Fibroblast of pulmonary artery (primary cell): ENCODE data around the gene HRK.

Experiments used
- DNase-seq: peaks from one replicate; pipeline ENCODE4 v3.0.0-alpha.2; 2010; ENCODE audit warnings: low read depth
- H3K4me3 ChIP-seq: replicated peaks from 2 replicates; pipeline ENCODE4 v1.5.1; 2011; ENCODE audit warnings: low read depth, mild to moderate bottlenecking, control low read depth, low read length, moderate library complexity
- TF ChIP-seq, protein P1 (sequence below): IDR thresholded peaks from 2 replicates; pipeline ENCODE4 v1.5.1; 2011; ENCODE audit warnings: mild to moderate bottlenecking, control low read depth, low read length, inconsistent platforms; ENCODE audit errors: missing control alignments

Gene HRK

GRCh38 chr12:116856729-116857128, 24.5 kb downstream of the HRK start:
- TF ChIP-seq, protein P1, sequence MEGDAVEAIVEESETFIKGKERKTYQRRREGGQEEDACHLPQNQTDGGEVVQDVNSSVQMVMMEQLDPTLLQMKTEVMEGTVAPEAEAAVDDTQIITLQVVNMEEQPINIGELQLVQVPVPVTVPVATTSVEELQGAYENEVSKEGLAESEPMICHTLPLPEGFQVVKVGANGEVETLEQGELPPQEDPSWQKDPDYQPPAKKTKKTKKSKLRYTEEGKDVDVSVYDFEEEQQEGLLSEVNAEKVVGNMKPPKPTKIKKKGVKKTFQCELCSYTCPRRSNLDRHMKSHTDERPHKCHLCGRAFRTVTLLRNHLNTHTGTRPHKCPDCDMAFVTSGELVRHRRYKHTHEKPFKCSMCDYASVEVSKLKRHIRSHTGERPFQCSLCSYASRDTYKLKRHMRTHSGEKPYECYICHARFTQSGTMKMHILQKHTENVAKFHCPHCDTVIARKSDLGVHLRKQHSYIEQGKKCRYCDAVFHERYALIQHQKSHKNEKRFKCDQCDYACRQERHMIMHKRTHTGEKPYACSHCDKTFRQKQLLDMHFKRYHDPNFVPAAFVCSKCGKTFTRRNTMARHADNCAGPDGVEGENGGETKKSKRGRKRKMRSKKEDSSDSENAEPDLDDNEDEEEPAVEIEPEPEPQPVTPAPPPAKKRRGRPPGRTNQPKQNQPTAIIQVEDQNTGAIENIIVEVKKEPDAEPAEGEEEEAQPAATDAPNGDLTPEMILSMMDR, result no peak
- no peak overlapping the region for H3K4me3 ChIP-seq
- no peak for DNase-seq

GRCh38 chr12:116855744-116856470, 25.3 kb downstream of the HRK start:
- TF ChIP-seq, protein P1, result no peak
- no peak overlapping the region for H3K4me3 ChIP-seq
- no peak for DNase-seq

GRCh38 chr12:116853507-116853906, 27.7 kb downstream of the HRK start:
- TF ChIP-seq, protein P1, result no peak
- no peak overlapping the region for H3K4me3 ChIP-seq
- no peak for DNase-seq

GRCh38 chr12:116852303-116852702, 28.9 kb downstream of the HRK start:
- TF ChIP-seq, protein P1, result no peak
- no peak for DNase-seq
- no peak overlapping the region for H3K4me3 ChIP-seq

GRCh38 chr12:116849216-116849615, 32.0 kb downstream of the HRK start:
- no peak for DNase-seq
- TF ChIP-seq, protein P1, result no peak
- H3K4me3 ChIP-seq, result no peak overlapping the region

DNA sequence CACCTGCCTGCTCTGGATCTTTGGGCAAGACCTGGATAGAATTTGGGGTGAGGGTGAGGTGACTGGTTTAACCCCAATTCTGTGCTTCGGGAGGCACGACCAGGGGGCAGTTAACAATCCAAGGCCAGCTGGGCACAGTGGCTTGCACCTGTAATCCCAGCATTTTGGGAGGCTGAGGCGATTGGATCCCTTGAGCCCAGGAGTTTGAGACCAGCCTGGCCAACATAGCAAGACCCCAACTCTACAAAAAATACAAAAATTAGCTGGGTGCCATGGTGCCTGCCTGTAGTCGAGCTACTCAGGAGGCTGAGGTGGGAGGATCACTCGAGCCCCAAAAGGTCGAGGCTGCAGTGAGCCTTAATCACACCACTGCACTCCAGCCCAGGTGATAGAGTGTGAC, 38.2 kb downstream of the HRK start:
- no peak overlapping the region for H3K4me3 ChIP-seq
- TF ChIP-seq, protein P1, result no peak
- no peak for DNase-seq

DNA sequence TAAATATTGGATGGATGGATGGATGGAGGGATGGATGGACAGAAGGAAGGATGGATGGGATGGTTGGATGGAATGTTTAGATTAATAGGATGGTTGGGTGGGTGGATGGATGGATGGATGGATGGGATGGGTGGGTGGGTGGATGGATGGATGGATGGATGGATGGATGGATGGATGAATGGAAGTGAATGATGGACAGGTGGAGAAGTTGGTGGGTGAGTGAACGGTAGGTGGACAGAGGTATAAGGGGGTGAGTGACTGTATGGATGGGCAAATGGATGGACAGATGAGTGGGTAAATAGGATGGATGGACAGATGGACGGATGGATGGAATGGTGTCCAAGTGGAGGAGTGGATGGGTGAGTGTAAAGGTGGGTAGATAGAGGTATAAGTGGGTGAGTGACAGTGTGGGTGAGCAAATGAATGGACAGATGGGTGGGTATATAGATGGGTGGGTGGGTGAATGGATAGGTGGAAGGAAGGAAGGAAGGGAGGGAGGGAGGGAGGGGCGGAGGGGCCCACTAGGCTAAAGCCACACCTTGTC, 41.9 kb downstream of the HRK start:
- H3K4me3 ChIP-seq, result no peak overlapping the region
- DNase-seq, result no peak
- TF ChIP-seq, protein P1, result no peak
